GM12878 (cell line): ENCODE measurements around the gene SPATA3. TPM values are rescaled to one million over a fixed set of nuclear protein-coding genes. Genes with fewer than 3 reads are reported as not detected.

Experiments used
- ATF2 ChIP-seq: IDR thresholded peaks from 2 replicates; pipeline ENCODE4 v1.6.1; 2012; ENCODE audit warnings: low read length, inconsistent platforms
- CBX3 ChIP-seq: fragments of 200-600 bp; sonication (generic); IDR thresholded peaks from 2 replicates; pipeline ENCODE4 v1.6.1; 2016; ENCODE audit warnings: low read depth, borderline replicate concordance
- CEBPB ChIP-seq, 2 experiments: fragments of 150-350 bp in 1 of 2; IDR thresholded peaks; 2 replicates each; pipeline ENCODE4 v1.6.1; 2012 to 2014; ENCODE audit warnings: low read depth in 2 of 2, low read length in 2 of 2, borderline replicate concordance in 1 of 2, inconsistent platforms in 1 of 2
- CHD2 ChIP-seq: IDR thresholded peaks from 2 replicates; pipeline ENCODE4 v1.6.1; 2011; ENCODE audit warnings: low read depth, low read length, improper control_type of control experiment, borderline replicate concordance
- ESRRA ChIP-seq: IDR thresholded peaks from 2 replicates; pipeline ENCODE4 v1.6.1; 2012; ENCODE audit warnings: mild to moderate bottlenecking, low read length, improper control_type of control experiment
- FOXK2 ChIP-seq: fragments of 450-650 bp; IDR thresholded peaks from 2 replicates; pipeline ENCODE4 v1.6.1; 2017; ENCODE audit warnings: mild to moderate bottlenecking, moderate library complexity
- FOXM1 ChIP-seq: IDR thresholded peaks from 2 replicates; pipeline ENCODE4 v1.6.1; 2012; ENCODE audit warnings: low read depth, mild to moderate bottlenecking, inconsistent platforms, low read length, moderate library complexity
- HSF1 ChIP-seq: fragments of 150-350 bp; IDR thresholded peaks from 2 replicates; pipeline ENCODE4 v1.6.1; 2014; ENCODE audit warnings: mild to moderate bottlenecking, low read depth, low read length
- IRF4 ChIP-seq: IDR thresholded peaks from 2 replicates; pipeline ENCODE4 v1.6.1; 2011; ENCODE audit warnings: low read depth, low read length
- MTA3 ChIP-seq: IDR thresholded peaks from 2 replicates; pipeline ENCODE4 v1.6.1; 2012; ENCODE audit warnings: low read length, inconsistent platforms, borderline replicate concordance
- MYC ChIP-seq: IDR thresholded peaks from 2 replicates; pipeline ENCODE4 v1.6.1; 2011; ENCODE audit warnings: mild to moderate bottlenecking, low read length, moderate library complexity, inconsistent platforms; ENCODE audit not compliant: insufficient read depth, insufficient replicate concordance, insufficient read length, severe bottlenecking
- RCOR1 ChIP-seq: conservative IDR thresholded peaks from 2 replicates; pipeline ENCODE4 v1.6.1; 2012; ENCODE audit warnings: low read depth, low read length, improper control_type of control experiment
- SUPT20H ChIP-seq: IDR thresholded peaks from 2 replicates; pipeline ENCODE4 v1.6.1; 2011; ENCODE audit warnings: low read depth, mild to moderate bottlenecking, low read length, moderate library complexity, borderline replicate concordance; ENCODE audit not compliant: control insufficient read depth
- TCF7 ChIP-seq: IDR thresholded peaks from 2 replicates; pipeline ENCODE4 v1.6.1; 2014; ENCODE audit warnings: antibody characterized with exemption, borderline replicate concordance
- ZNF207 ChIP-seq: fragments of 450-650 bp; IDR thresholded peaks from 2 replicates; pipeline ENCODE4 v1.6.1; 2014; ENCODE audit warnings: antibody characterized with exemption, mild to moderate bottlenecking, borderline replicate concordance
- ZNF384 ChIP-seq: IDR thresholded peaks from 2 replicates; pipeline ENCODE4 v1.6.1; 2012; ENCODE audit warnings: low read depth, mild to moderate bottlenecking, low read length, improper control_type of control experiment, borderline replicate concordance
- polyA plus RNA-seq, 11 experiments: library from polyadenylated mRNA; depleted of rRNA in 4 of 11; unstranded in 6 of 11; stranded (reverse) in 5 of 11; fragments of >200 nt; fragmentation: Nextera tagmentation in 4 of 11; fragmentation: Illumina TruSeq in 1 of 11; extraction: Ambion mirVana in 4 of 11; extraction: Trizol in 1 of 11; gene quantifications; 1 replicate in 1 of 11; 2 replicates in 10 of 11; pipeline versions ENCODE4 v1.2.1 to v1.2.3, GENCODE V29; 2011 to 2016; ENCODE audit warnings: inconsistent platforms in 2 of 11, missing spikeins in 2 of 11, low read depth in 1 of 11
- total RNA-seq, 4 experiments: library from RNA; depleted of rRNA in 3 of 4; stranded (reverse); fragments of >200 nt in 3 of 4; fragmentation: Illumina TruSeq in 1 of 4; extraction: Trizol in 1 of 4; gene quantifications; 2 replicates each; pipeline versions ENCODE4 v1.2.1 to v1.2.3, GENCODE V29; 2013 to 2021
- TF ChIP-seq, protein P1 (sequence below): fragments of 450-650 bp; IDR thresholded peaks from 2 replicates; pipeline ENCODE4 v1.6.1; 2018; ENCODE audit warnings: mild to moderate bottlenecking, low read depth, moderate library complexity; ENCODE audit not compliant: partially characterized antibody
- TF ChIP-seq, protein P2 (sequence below): fragments of 450-650 bp; formaldehyde crosslinking; IDR thresholded peaks from 2 replicates; pipeline ENCODE4 v1.5.0; 2022; ENCODE audit warnings: mild to moderate bottlenecking, missing genetic modification characterization
- TF ChIP-seq, protein P3 (sequence below): IDR thresholded peaks from 2 replicates; pipeline ENCODE4 v1.6.1; 2011; ENCODE audit warnings: borderline replicate concordance, low read depth, mild to moderate bottlenecking, moderate library complexity, mixed read lengths, low read length; ENCODE audit not compliant: insufficient read depth; ENCODE audit errors: extremely low read length

SPATA3 gene
- total and polyA plus RNA-seq, 10 of the 15 experiments (the other 5 are each of a cell fraction or from before 2014, with no cell fraction given) = not detected

GRCh38 chr2:230953845-230954244 is 42.1 kb upstream of the SPATA3 start (continued):
- TF ChIP-seq, protein P1, sequence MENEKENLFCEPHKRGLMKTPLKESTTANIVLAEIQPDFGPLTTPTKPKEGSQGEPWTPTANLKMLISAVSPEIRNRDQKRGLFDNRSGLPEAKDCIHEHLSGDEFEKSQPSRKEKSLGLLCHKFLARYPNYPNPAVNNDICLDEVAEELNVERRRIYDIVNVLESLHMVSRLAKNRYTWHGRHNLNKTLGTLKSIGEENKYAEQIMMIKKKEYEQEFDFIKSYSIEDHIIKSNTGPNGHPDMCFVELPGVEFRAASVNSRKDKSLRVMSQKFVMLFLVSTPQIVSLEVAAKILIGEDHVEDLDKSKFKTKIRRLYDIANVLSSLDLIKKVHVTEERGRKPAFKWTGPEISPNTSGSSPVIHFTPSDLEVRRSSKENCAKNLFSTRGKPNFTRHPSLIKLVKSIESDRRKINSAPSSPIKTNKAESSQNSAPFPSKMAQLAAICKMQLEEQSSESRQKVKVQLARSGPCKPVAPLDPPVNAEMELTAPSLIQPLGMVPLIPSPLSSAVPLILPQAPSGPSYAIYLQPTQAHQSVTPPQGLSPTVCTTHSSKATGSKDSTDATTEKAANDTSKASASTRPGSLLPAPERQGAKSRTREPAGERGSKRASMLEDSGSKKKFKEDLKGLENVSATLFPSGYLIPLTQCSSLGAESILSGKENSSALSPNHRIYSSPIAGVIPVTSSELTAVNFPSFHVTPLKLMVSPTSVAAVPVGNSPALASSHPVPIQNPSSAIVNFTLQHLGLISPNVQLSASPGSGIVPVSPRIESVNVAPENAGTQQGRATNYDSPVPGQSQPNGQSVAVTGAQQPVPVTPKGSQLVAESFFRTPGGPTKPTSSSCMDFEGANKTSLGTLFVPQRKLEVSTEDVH = no peak
- no peak for TF ChIP-seq FOXM1
- TF ChIP-seq ATF2 = no peak
- TF ChIP-seq, protein P2, sequence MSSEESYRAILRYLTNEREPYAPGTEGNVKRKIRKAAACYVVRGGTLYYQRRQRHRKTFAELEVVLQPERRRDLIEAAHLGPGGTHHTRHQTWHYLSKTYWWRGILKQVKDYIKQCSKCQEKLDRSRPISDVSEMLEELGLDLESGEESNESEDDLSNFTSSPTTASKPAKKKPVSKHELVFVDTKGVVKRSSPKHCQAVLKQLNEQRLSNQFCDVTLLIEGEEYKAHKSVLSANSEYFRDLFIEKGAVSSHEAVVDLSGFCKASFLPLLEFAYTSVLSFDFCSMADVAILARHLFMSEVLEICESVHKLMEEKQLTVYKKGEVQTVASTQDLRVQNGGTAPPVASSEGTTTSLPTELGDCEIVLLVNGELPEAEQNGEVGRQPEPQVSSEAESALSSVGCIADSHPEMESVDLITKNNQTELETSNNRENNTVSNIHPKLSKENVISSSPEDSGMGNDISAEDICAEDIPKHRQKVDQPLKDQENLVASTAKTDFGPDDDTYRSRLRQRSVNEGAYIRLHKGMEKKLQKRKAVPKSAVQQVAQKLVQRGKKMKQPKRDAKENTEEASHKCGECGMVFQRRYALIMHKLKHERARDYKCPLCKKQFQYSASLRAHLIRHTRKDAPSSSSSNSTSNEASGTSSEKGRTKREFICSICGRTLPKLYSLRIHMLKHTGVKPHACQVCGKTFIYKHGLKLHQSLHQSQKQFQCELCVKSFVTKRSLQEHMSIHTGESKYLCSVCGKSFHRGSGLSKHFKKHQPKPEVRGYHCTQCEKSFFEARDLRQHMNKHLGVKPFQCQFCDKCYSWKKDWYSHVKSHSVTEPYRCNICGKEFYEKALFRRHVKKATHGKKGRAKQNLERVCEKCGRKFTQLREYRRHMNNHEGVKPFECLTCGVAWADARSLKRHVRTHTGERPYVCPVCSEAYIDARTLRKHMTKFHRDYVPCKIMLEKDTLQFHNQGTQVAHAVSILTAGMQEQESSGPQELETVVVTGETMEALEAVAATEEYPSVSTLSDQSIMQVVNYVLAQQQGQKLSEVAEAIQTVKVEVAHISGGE (CRISPR knock-in tag) = no peak
- no peak for TF ChIP-seq RCOR1
- TF ChIP-seq, protein P3, sequence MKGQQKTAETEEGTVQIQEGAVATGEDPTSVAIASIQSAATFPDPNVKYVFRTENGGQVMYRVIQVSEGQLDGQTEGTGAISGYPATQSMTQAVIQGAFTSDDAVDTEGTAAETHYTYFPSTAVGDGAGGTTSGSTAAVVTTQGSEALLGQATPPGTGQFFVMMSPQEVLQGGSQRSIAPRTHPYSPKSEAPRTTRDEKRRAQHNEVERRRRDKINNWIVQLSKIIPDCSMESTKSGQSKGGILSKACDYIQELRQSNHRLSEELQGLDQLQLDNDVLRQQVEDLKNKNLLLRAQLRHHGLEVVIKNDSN = no peak
- no peak for TF ChIP-seq CHD2
- no peak for TF ChIP-seq SUPT20H
- TF ChIP-seq ESRRA = no peak
- TF ChIP-seq CBX3 = no peak
- TF ChIP-seq ZNF207 = no peak
- TF ChIP-seq ZNF384 = no peak
- TF ChIP-seq HSF1 = no peak
- no peak for TF ChIP-seq MTA3
- no peak for TF ChIP-seq CEBPB (IDR thresholded peaks at IDR 0.05; ENCODE audit: borderline replicate concordance in 1 of 2, low read depth in 2 of 2, low read length in 2 of 2)
- TF ChIP-seq TCF7 = peak; percentile 80; the same call in 1 of the 2 replicates
- TF ChIP-seq FOXK2 = no peak
- no peak for TF ChIP-seq IRF4
- no peak for TF ChIP-seq MYC
